Measurements from ENCODE around the gene MED6. TPM values are rescaled to one million over a fixed set of nuclear protein-coding genes. Genes with fewer than 3 reads are reported as not detected.

Gene MED6
- total RNA-seq, 4 donors from 2014 or later = 27.6 to 71.8 (median 45.9) TPM

- no peak for TF ChIP-seq POLR2A (IDR thresholded peaks at IDR 0.05)
- TF ChIP-seq, protein P1, sequence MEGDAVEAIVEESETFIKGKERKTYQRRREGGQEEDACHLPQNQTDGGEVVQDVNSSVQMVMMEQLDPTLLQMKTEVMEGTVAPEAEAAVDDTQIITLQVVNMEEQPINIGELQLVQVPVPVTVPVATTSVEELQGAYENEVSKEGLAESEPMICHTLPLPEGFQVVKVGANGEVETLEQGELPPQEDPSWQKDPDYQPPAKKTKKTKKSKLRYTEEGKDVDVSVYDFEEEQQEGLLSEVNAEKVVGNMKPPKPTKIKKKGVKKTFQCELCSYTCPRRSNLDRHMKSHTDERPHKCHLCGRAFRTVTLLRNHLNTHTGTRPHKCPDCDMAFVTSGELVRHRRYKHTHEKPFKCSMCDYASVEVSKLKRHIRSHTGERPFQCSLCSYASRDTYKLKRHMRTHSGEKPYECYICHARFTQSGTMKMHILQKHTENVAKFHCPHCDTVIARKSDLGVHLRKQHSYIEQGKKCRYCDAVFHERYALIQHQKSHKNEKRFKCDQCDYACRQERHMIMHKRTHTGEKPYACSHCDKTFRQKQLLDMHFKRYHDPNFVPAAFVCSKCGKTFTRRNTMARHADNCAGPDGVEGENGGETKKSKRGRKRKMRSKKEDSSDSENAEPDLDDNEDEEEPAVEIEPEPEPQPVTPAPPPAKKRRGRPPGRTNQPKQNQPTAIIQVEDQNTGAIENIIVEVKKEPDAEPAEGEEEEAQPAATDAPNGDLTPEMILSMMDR (IDR thresholded peaks at IDR 0.05) = no peak
- no peaks in the 10 kb centered on the region for H3K4me1 ChIP-seq
Measured at GRCh38 chr14:70534904-70535303, 65.6 kb downstream of the MED6 start, which contains the start of gene ADAM20. ADAM20 (minus strand) TSS chr14:70535004; CDS start chr14:70524757, 10,247 bp downstream.

More at GRCh38 chr14:70534904-70535303, 65.6 kb downstream of the MED6 start, which contains the start of gene ADAM20:
- Histone ChIP-seq H3K9me3 (peaks cover 0 to 9% of the 10 kb centered on the region in 2 donors), H3K4me3 (no peak within 1 kb of the TSS), H3K27me3 (no peaks in the 10 kb centered on the region), H3K36me3 (no peaks in the 10 kb centered on the region), H3K27ac (no peak within 1 kb of the TSS)
- no peak for DNase-seq
- intact Hi-C loops (cut with DNase I; ENCODE audit: low total_unique reads) = no loop called here

Small RNA genes lying within 50 kb of the gene (small RNA-seq; reads per million reads assigned to genes)
- not detected for gene RN7SL77P

Other genes with a start within 250 kb of the MED6 start
- gene COX16, start 241.0 kb downstream of the MED6 start, total RNA-seq = 10 to 100 TPM; 20.6 to 47.8 (median 34.8) TPM
- gene SYNJ2BP, start 183.6 kb downstream of the MED6 start, total RNA-seq = 10 to 100 TPM; 11.8 to 51.7 (median 32.3) TPM
- gene ADAM21, start 148.5 kb downstream of the MED6 start, total RNA-seq = under 1 TPM in 1 of 4 donors, not detected in 3; 0.07 TPM
- 1 to 10 TPM in 2 of 4 donors, under 1 TPM in 1, not detected in 1; 0.51 to 4.5 (median 1.7) TPM for gene ADAM20, start 65.7 kb downstream of the MED6 start, total RNA-seq
- 1 to 10 TPM in 1 of 4 donors, under 1 TPM in 2, not detected in 1; 0.18 to 1.2 (median 0.26) TPM for gene TTC9, start 41.3 kb upstream of the MED6 start, total RNA-seq
- 1 to 10 TPM in 2 of 4 donors, under 1 TPM in 2; 0.29 to 2.8 (median 1.2) TPM for gene MAP3K9, start 208.9 kb upstream of the MED6 start, total RNA-seq